Measurements from ENCODE around the gene TPTE2. TPM values are rescaled to one million over a fixed set of nuclear protein-coding genes. Genes with fewer than 3 reads are reported as not detected.
"Not testable (repeated sequence)": the region's sequence is repeated elsewhere in the genome, so short reads cannot be mapped to it uniquely, and the experiment has no call there.

Gene TPTE2
- total and polyA plus RNA-seq, 3 experiments from 2014 or later = not detected

- H3K27ac ChIP-seq (ENCODE audit: low read depth, low read length); H3K27me3 ChIP-seq (ENCODE audit: insufficient read depth, low read length, poor library complexity, severe bottlenecking); CTCF ChIA-PET; H3K27ac Mint-ChIP-seq; H3K4me3 Mint-ChIP-seq; H3K4me3 ChIP-seq (ENCODE audit: low read length); POLR2A ChIA-PET; H3K36me3 ChIP-seq (ENCODE audit: insufficient read depth, low read length); H3K4me1 ChIP-seq (ENCODE audit: insufficient read depth, low read length); H3K9me3 Mint-ChIP-seq; H3K9me3 ChIP-seq (ENCODE audit: low read length); H3K4me1 Mint-ChIP-seq; DNase-seq; H3K27me3 Mint-ChIP-seq; H3K36me3 Mint-ChIP-seq: not testable (repeated sequence)
Measured at GRCh38 chr13:19559739-19560138, 1.6 kb downstream of the TPTE2 start.

- H3K27me3 Mint-ChIP-seq; H3K36me3 Mint-ChIP-seq; DNase-seq; H3K4me3 ChIP-seq (ENCODE audit: low read length); H3K4me1 Mint-ChIP-seq; H3K27me3 ChIP-seq (ENCODE audit: insufficient read depth, low read length, poor library complexity, severe bottlenecking); H3K9me3 Mint-ChIP-seq; CTCF ChIA-PET; H3K9me3 ChIP-seq (ENCODE audit: low read length); H3K4me1 ChIP-seq (ENCODE audit: insufficient read depth, low read length); H3K27ac ChIP-seq (ENCODE audit: low read depth, low read length); H3K4me3 Mint-ChIP-seq; POLR2A ChIA-PET; H3K27ac Mint-ChIP-seq; H3K36me3 ChIP-seq (ENCODE audit: insufficient read depth, low read length): not testable (repeated sequence)
Measured at GRCh38 chr13:19557287-19557686, 4.0 kb downstream of the TPTE2 start.

GRCh38 chr13:19549245-19549644 is 12.1 kb downstream of the TPTE2 start:
- DNase-seq; H3K9me3 ChIP-seq (ENCODE audit: low read length); H3K27ac ChIP-seq (ENCODE audit: low read depth, low read length); H3K36me3 Mint-ChIP-seq; H3K36me3 ChIP-seq (ENCODE audit: insufficient read depth, low read length); POLR2A ChIA-PET; CTCF ChIA-PET; H3K27ac Mint-ChIP-seq; H3K4me3 Mint-ChIP-seq; H3K9me3 Mint-ChIP-seq; H3K4me1 Mint-ChIP-seq; H3K27me3 ChIP-seq (ENCODE audit: insufficient read depth, low read length, poor library complexity, severe bottlenecking); H3K4me3 ChIP-seq (ENCODE audit: low read length); H3K4me1 ChIP-seq (ENCODE audit: insufficient read depth, low read length): not testable (repeated sequence)
- peaks cover 0 to 11% of the 10 kb centered on the region in 2 donors for H3K27me3 Mint-ChIP-seq

- H3K27me3 Mint-ChIP-seq = peaks cover 12 to 22% of the 10 kb centered on the region in 2 donors
- H3K9me3 Mint-ChIP-seq; H3K4me3 ChIP-seq (ENCODE audit: low read length); H3K36me3 Mint-ChIP-seq; H3K36me3 ChIP-seq (ENCODE audit: insufficient read depth, low read length); H3K27ac Mint-ChIP-seq; H3K27me3 ChIP-seq (ENCODE audit: insufficient read depth, low read length, poor library complexity, severe bottlenecking); H3K27ac ChIP-seq (ENCODE audit: low read depth, low read length); H3K4me3 Mint-ChIP-seq; POLR2A ChIA-PET; CTCF ChIA-PET; DNase-seq; H3K4me1 Mint-ChIP-seq; H3K4me1 ChIP-seq (ENCODE audit: insufficient read depth, low read length); H3K9me3 ChIP-seq (ENCODE audit: low read length): not testable (repeated sequence)
Measured at GRCh38 chr13:19525634-19526033, 35.7 kb downstream of the TPTE2 start.

GRCh38 chr13:19519049-19519448 is 42.3 kb downstream of the TPTE2 start:
- Histone ChIP-seq H3K36me3 (ENCODE audit: insufficient read depth, low read length) (no peaks in the 10 kb centered on the region), H3K4me1 (ENCODE audit: insufficient read depth, low read length) (no peaks in the 10 kb centered on the region), H3K27ac (ENCODE audit: low read depth, low read length) (no peak overlapping the region), H3K27me3 (ENCODE audit: insufficient read depth, low read length, poor library complexity, severe bottlenecking) (no peaks in the 10 kb centered on the region), H3K9me3 (ENCODE audit: low read length) (no peaks in the 10 kb centered on the region), H3K4me3 (ENCODE audit: low read length) (no peak overlapping the region)
- POLR2A ChIA-PET = no interaction called here
- Mint-ChIP-seq H3K4me3 (no peak overlapping the region), H3K36me3 (peaks cover 0 to 6% (median 1%) of the 10 kb centered on the region in 3 donors), H3K27ac (no peak overlapping the region), H3K4me1 (peaks cover 6 to 10% (median 7%) of the 10 kb centered on the region in 3 donors), H3K27me3 (peaks cover under 1 to 16% of the 10 kb centered on the region in 2 donors), H3K9me3 (no peaks in the 10 kb centered on the region)
- CTCF ChIA-PET = no interaction called here
- DNase-seq = no peak

- H3K4me3 Mint-ChIP-seq; H3K9me3 ChIP-seq (ENCODE audit: low read length); CTCF ChIA-PET; H3K27ac ChIP-seq (ENCODE audit: low read depth, low read length); H3K9me3 Mint-ChIP-seq; H3K36me3 ChIP-seq (ENCODE audit: insufficient read depth, low read length); H3K4me1 Mint-ChIP-seq; H3K4me1 ChIP-seq (ENCODE audit: insufficient read depth, low read length); H3K4me3 ChIP-seq (ENCODE audit: low read length); POLR2A ChIA-PET; H3K27me3 ChIP-seq (ENCODE audit: insufficient read depth, low read length, poor library complexity, severe bottlenecking); H3K27me3 Mint-ChIP-seq; H3K36me3 Mint-ChIP-seq; DNase-seq; H3K27ac Mint-ChIP-seq: not testable (repeated sequence)
Measured at GRCh38 chr13:19507623-19508022, 53.7 kb downstream of the TPTE2 start.

GRCh38 chr13:19460126-19460525 is 101.2 kb downstream of the TPTE2 start:
- H3K4me1 ChIP-seq (ENCODE audit: insufficient read depth, low read length); H3K4me3 Mint-ChIP-seq; H3K36me3 Mint-ChIP-seq: not testable (repeated sequence)

GRCh38 chr13:19439056-19439686 is 122.2 kb downstream of the TPTE2 start:
- H3K27ac Mint-ChIP-seq; H3K4me3 ChIP-seq (ENCODE audit: low read length); H3K4me3 Mint-ChIP-seq; CTCF ChIA-PET; H3K4me1 ChIP-seq (ENCODE audit: insufficient read depth, low read length); DNase-seq; H3K36me3 Mint-ChIP-seq; POLR2A ChIA-PET; H3K9me3 ChIP-seq (ENCODE audit: low read length); H3K4me1 Mint-ChIP-seq; H3K9me3 Mint-ChIP-seq; H3K27me3 ChIP-seq (ENCODE audit: insufficient read depth, low read length, poor library complexity, severe bottlenecking); H3K27ac ChIP-seq (ENCODE audit: low read depth, low read length); H3K27me3 Mint-ChIP-seq; H3K36me3 ChIP-seq (ENCODE audit: insufficient read depth, low read length): not testable (repeated sequence)

More at GRCh38 chr13:19460126-19460525, 101.2 kb downstream of the TPTE2 start:
- CTCF ChIA-PET; H3K27ac ChIP-seq (ENCODE audit: low read depth, low read length); H3K4me1 Mint-ChIP-seq; H3K36me3 ChIP-seq (ENCODE audit: insufficient read depth, low read length); H3K4me3 ChIP-seq (ENCODE audit: low read length); DNase-seq; H3K9me3 ChIP-seq (ENCODE audit: low read length); H3K27me3 ChIP-seq (ENCODE audit: insufficient read depth, low read length, poor library complexity, severe bottlenecking); H3K27ac Mint-ChIP-seq; POLR2A ChIA-PET; H3K27me3 Mint-ChIP-seq: not testable (repeated sequence)
- peaks cover 5 to 26% (median 20%) of the 10 kb centered on the region in 5 donors for H3K9me3 Mint-ChIP-seq

GRCh38 chr13:19437780-19438179 is 123.6 kb downstream of the TPTE2 start:
- H3K27me3 Mint-ChIP-seq; H3K9me3 ChIP-seq (ENCODE audit: low read length); H3K4me1 ChIP-seq (ENCODE audit: insufficient read depth, low read length); H3K4me1 Mint-ChIP-seq; H3K27me3 ChIP-seq (ENCODE audit: insufficient read depth, low read length, poor library complexity, severe bottlenecking); DNase-seq; H3K4me3 Mint-ChIP-seq; POLR2A ChIA-PET; H3K9me3 Mint-ChIP-seq; H3K4me3 ChIP-seq (ENCODE audit: low read length); H3K27ac Mint-ChIP-seq; CTCF ChIA-PET; H3K36me3 ChIP-seq (ENCODE audit: insufficient read depth, low read length); H3K36me3 Mint-ChIP-seq; H3K27ac ChIP-seq (ENCODE audit: low read depth, low read length): not testable (repeated sequence)
